ENCODE measurements around the gene SFTA2. TPM values are rescaled to one million over a fixed set of nuclear protein-coding genes. Genes with fewer than 3 reads are reported as not detected.

Gene SFTA2
- total RNA-seq, 2 donors from 2014 or later, result not detected

DNA sequence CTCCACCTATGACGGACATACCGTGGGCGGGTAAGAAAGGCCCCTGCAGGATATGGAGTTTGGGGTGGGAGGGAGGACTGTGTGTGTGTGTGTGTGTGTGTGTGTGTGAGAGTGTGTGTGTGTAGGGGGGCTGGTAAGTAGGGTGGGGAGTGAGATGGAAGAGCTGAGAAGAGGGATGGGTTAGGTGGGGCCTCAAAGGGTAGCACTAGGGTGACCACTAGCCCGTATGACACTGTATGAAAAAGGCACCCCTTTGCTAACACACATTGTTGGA, 40.6 kb downstream of the SFTA2 start:
- Mint-ChIP-seq H3K4me3 (no peak overlapping the region), H3K4me1 (peaks cover 12% of the 10 kb centered on the region), H3K9me3 (no peaks in the 10 kb centered on the region), H3K36me3 (ENCODE audit: low read depth) (peaks cover 50% of the 10 kb centered on the region), H3K27ac (no peak overlapping the region), H3K27me3 (ENCODE audit: insufficient read depth) (no peaks in the 10 kb centered on the region)
- H3K27me3 ChIP-seq (ENCODE audit: control insufficient read depth, insufficient read depth, low read length, poor library complexity, severe bottlenecking), result no peaks in the 10 kb centered on the region
- TF ChIP-seq CTCF (conservative IDR thresholded peaks at IDR 0.05), result no peak
- no peak overlapping the region for H3K27ac ChIP-seq (ENCODE audit: low read depth, low read length)
- peaks cover 40% of the 10 kb centered on the region for H3K36me3 ChIP-seq (ENCODE audit: control insufficient read depth, insufficient read depth, low read length)
- peaks cover 2% of the 10 kb centered on the region for H3K4me1 ChIP-seq (ENCODE audit: control insufficient read depth, insufficient read depth, low read length)
- H3K9me3 ChIP-seq (ENCODE audit: control insufficient read depth, low read length), result no peaks in the 10 kb centered on the region
- H3K4me3 ChIP-seq (ENCODE audit: low read length), result no peak overlapping the region
- WGBS, 2 experiments (ENCODE audit: insufficient coverage in 1 of 2, insufficient read length in 1 of 2), result 94% methylated on average over 4 of the region's 4 CpGs; no CpG with 5 or more reads in 1 of the 2 experiments
- no peak for DNase-seq
- H3K9ac ChIP-seq (ENCODE audit: extremely low read depth, low read length, poor library complexity, severe bottlenecking), result no peak overlapping the region

- Histone ChIP-seq H3K4me1 (ENCODE audit: control insufficient read depth, insufficient read depth, low read length) (peaks cover 6% of the 10 kb centered on the region), H3K36me3 (ENCODE audit: control insufficient read depth, insufficient read depth, low read length) (peaks cover 40% of the 10 kb centered on the region), H3K27ac (ENCODE audit: low read depth, low read length) (peak overlapping the region; percentile 4), H3K9ac (ENCODE audit: extremely low read depth, low read length, poor library complexity, severe bottlenecking) (no peak overlapping the region), H3K27me3 (ENCODE audit: control insufficient read depth, insufficient read depth, low read length, poor library complexity, severe bottlenecking) (no peaks in the 10 kb centered on the region), H3K9me3 (ENCODE audit: control insufficient read depth, low read length) (no peaks in the 10 kb centered on the region), H3K4me3 (ENCODE audit: low read length) (no peak overlapping the region)
- no peaks in the 10 kb centered on the region for H3K9me3 Mint-ChIP-seq
- 91% methylated on average over 9 to 12 of the region's 12 CpGs for WGBS, 2 experiments (ENCODE audit: insufficient coverage in 1 of 2, insufficient read length in 1 of 2)
- H3K4me1 Mint-ChIP-seq, result peaks cover 17% of the 10 kb centered on the region
- H3K4me3 Mint-ChIP-seq, result no peak overlapping the region
- no peak for TF ChIP-seq CTCF (conservative IDR thresholded peaks at IDR 0.05)
- peaks cover 45% of the 10 kb centered on the region for H3K36me3 Mint-ChIP-seq (ENCODE audit: low read depth)
- no peak for DNase-seq
- H3K27me3 Mint-ChIP-seq (ENCODE audit: insufficient read depth), result no peaks in the 10 kb centered on the region
- peak overlapping the region; percentile 3 for H3K27ac Mint-ChIP-seq
Observed at GRCh38 chr6:30890646-30891449, 41.1 kb downstream of the SFTA2 start.

- no peaks in the 10 kb centered on the region for H3K27me3 ChIP-seq (ENCODE audit: control insufficient read depth, insufficient read depth, low read length, poor library complexity, severe bottlenecking)
- no peak overlapping the region for H3K4me3 ChIP-seq (ENCODE audit: low read length)
- no peak for TF ChIP-seq CTCF (conservative IDR thresholded peaks at IDR 0.05)
- Mint-ChIP-seq H3K9me3 (no peaks in the 10 kb centered on the region), H3K27ac (peak overlapping the region; percentile 3), H3K4me3 (no peak overlapping the region), H3K36me3 (ENCODE audit: low read depth) (peaks cover 39% of the 10 kb centered on the region), H3K4me1 (peaks cover 25% of the 10 kb centered on the region), H3K27me3 (ENCODE audit: insufficient read depth) (no peaks in the 10 kb centered on the region)
- no peak for DNase-seq
- peak overlapping the region; percentile 4 for H3K27ac ChIP-seq (ENCODE audit: low read depth, low read length)
- WGBS, 2 experiments (ENCODE audit: insufficient coverage in 1 of 2, insufficient read length in 1 of 2), result 93% methylated on average over 10 to 14 of the region's 14 CpGs
- peaks cover 40% of the 10 kb centered on the region for H3K36me3 ChIP-seq (ENCODE audit: control insufficient read depth, insufficient read depth, low read length)
- H3K9me3 ChIP-seq (ENCODE audit: control insufficient read depth, low read length), result no peaks in the 10 kb centered on the region
- peaks cover 13% of the 10 kb centered on the region for H3K4me1 ChIP-seq (ENCODE audit: control insufficient read depth, insufficient read depth, low read length)
- no peak overlapping the region for H3K9ac ChIP-seq (ENCODE audit: extremely low read depth, low read length, poor library complexity, severe bottlenecking)
Observed at GRCh38 chr6:30889921-30890645, 41.9 kb downstream of the SFTA2 start.

Measured in endodermal cell (in vitro differentiated cells).